H1 (cell line): Measurements from ENCODE around the gene ACSL3. TPM values are rescaled to one million over a fixed set of nuclear protein-coding genes. Genes with fewer than 3 reads are reported as not detected.

ENCODE experiments used
- CTCF ChIA-PET: fragments of 300-600 bp; sonication (Branson Sonifier 250); formaldehyde crosslinking; loops from one replicate; lab custom pipeline; 2021; ENCODE audit not compliant: partially characterized antibody; lab: Charles Lee
- POLR2A ChIA-PET: fragments of 300-600 bp; sonication (Branson Sonifier 250); formaldehyde crosslinking; loops from one replicate; lab custom pipeline; 2021; ENCODE audit warnings: inconsistent platforms; ENCODE audit not compliant: partially characterized antibody; lab: Charles Lee
- DNase-seq, 2 experiments: peaks; one replicate each; pipeline versions ENCODE4 v3.0.0 to v3.0.0-alpha.2; 2010 to 2022; ENCODE audit warnings: low spot score in 2 of 2, low read depth in 1 of 2, mixed read lengths in 1 of 2
- FAIRE-seq: peaks from 2 replicates; lab custom pipeline; 2011; peaks lifted over from hg19 to GRCh38; lab: Jason Lieb, UNC
- H2AFZ ChIP-seq: 2 replicates; pipeline ENCODE4 v1.8.1; 2012; ENCODE audit warnings: low read length, inconsistent platforms
- H2AK5ac ChIP-seq: 2 replicates; pipeline ENCODE4 v1.6.1; 2013; ENCODE audit warnings: low read depth, low read length
- H2BK120ac ChIP-seq: replicated peaks from 2 replicates; pipeline ENCODE3; 2013; ENCODE audit warnings: low read depth, low read length, inconsistent platforms
- H2BK12ac ChIP-seq: 2 replicates; pipeline ENCODE4 v1.6.1; 2013; ENCODE audit warnings: low read depth, low read length
- H2BK15ac ChIP-seq: 2 replicates; pipeline ENCODE4 v1.6.1; 2013; ENCODE audit warnings: low read length
- H2BK20ac ChIP-seq: 2 replicates; pipeline ENCODE4 v1.6.1; 2013; ENCODE audit warnings: low read length
- H2BK5ac ChIP-seq: 2 replicates; pipeline ENCODE4 v1.6.1; 2013; ENCODE audit warnings: low read depth, low read length
- H3K14ac ChIP-seq: 2 replicates; pipeline ENCODE4 v1.6.1; 2013; ENCODE audit warnings: inconsistent platforms; ENCODE audit not compliant: insufficient read length
- H3K18ac ChIP-seq: 2 replicates; pipeline ENCODE4 v1.6.1; 2013; ENCODE audit warnings: low read length; ENCODE audit errors: extremely low read depth
- H3K23ac ChIP-seq: 2 replicates; pipeline ENCODE4 v1.6.1; 2013; ENCODE audit warnings: inconsistent platforms; ENCODE audit not compliant: insufficient read length
- H3K23me2 ChIP-seq: 2 replicates; pipeline ENCODE4 v1.6.1; 2013; ENCODE audit warnings: low read depth, low read length
- H3K27ac ChIP-seq: 2 replicates; pipeline ENCODE4 v1.6.1; 2011; ENCODE audit warnings: low read depth, low read length, inconsistent platforms
- H3K27me3 ChIP-seq, 4 experiments: replicated peaks in 1 of 4; 1 replicate in 1 of 4; 2 replicates in 3 of 4; pipeline versions ENCODE4 v1.6.1 to v1.8.1; 2011 to 2013; ENCODE audit warnings: low read length in 3 of 4, mild to moderate bottlenecking in 3 of 4, inconsistent platforms in 2 of 4, mixed read lengths in 2 of 4, moderate library complexity in 1 of 4; ENCODE audit not compliant: control insufficient read depth in 3 of 4, insufficient read depth in 3 of 4; ENCODE audit errors: extremely low read depth in 1 of 4
- H3K36me3 ChIP-seq, 4 experiments: 2 replicates each; pipeline versions ENCODE4 v1.6.1 to v1.8.1; 2011 to 2013; ENCODE audit warnings: mild to moderate bottlenecking in 4 of 4, low read length in 3 of 4, moderate library complexity in 2 of 4, control low read depth in 1 of 4, inconsistent platforms in 1 of 4; ENCODE audit not compliant: insufficient read depth in 4 of 4, control insufficient read depth in 2 of 4
- H3K4ac ChIP-seq: replicated peaks from 2 replicates; pipeline ENCODE3; 2013; ENCODE audit warnings: low read length, low read depth, mixed read lengths, inconsistent platforms; ENCODE audit not compliant: insufficient read length
- H3K4me1 ChIP-seq, 4 experiments: replicated peaks in 1 of 4; 1 replicate in 1 of 4; 2 replicates in 3 of 4; pipeline versions ENCODE4 v1.6.1 to v1.8.1; 2011 to 2013; ENCODE audit warnings: low read length in 3 of 4, inconsistent platforms in 2 of 4, mixed read lengths in 1 of 4; ENCODE audit not compliant: insufficient read depth in 4 of 4, control insufficient read depth in 3 of 4
- H3K4me2 ChIP-seq, 2 experiments: 2 replicates each; pipeline versions ENCODE4 v1.6.1 to v1.8.1; 2011 to 2013; ENCODE audit warnings: low read depth in 2 of 2, low read length in 2 of 2, control low read depth in 1 of 2, inconsistent platforms in 1 of 2, mild to moderate bottlenecking in 1 of 2; ENCODE audit not compliant: insufficient read depth in 1 of 2
- H3K4me3 ChIP-seq, 4 experiments: fragments of 200-600, 300-600 bp in 1 of 4; sonication (generic), shearing (Covaris generic), sonication (Bioruptor Twin) in 1 of 4; 2 replicates each; pipeline versions ENCODE4 v1.5.1 to v1.8.1; 2011 to 2016; ENCODE audit warnings: low read length in 4 of 4, low read depth in 3 of 4, control low read depth in 2 of 4, inconsistent platforms in 2 of 4, mild to moderate bottlenecking in 2 of 4, mixed read lengths in 1 of 4, moderate library complexity in 1 of 4; ENCODE audit not compliant: insufficient read depth in 2 of 4; ENCODE audit errors: extremely low read depth in 1 of 4
- H3K56ac ChIP-seq: replicated peaks from 2 replicates; pipeline ENCODE3; 2013; ENCODE audit warnings: low read depth, mild to moderate bottlenecking, mixed read lengths, low read length, inconsistent platforms; ENCODE audit not compliant: insufficient read length
- H3K79me1 ChIP-seq: 2 replicates; pipeline ENCODE4 v1.6.1; 2013; ENCODE audit warnings: low read depth, low read length, control low read depth
- H3K79me2 ChIP-seq, 2 experiments: 2 replicates each; pipeline versions ENCODE4 v1.6.1 to v1.8.1; 2012 to 2013; ENCODE audit warnings: low read length in 2 of 2, mild to moderate bottlenecking in 2 of 2, inconsistent platforms in 1 of 2; ENCODE audit not compliant: insufficient read depth in 2 of 2, control insufficient read depth in 1 of 2
- H3K9ac ChIP-seq, 4 experiments: replicated peaks in 1 of 4; 1 replicate in 1 of 4; 2 replicates in 3 of 4; pipeline versions ENCODE4 v1.6.1 to v1.8.1; 2011 to 2013; ENCODE audit warnings: low read depth in 3 of 4, low read length in 3 of 4, control low read depth in 2 of 4, mild to moderate bottlenecking in 2 of 4, moderate library complexity in 2 of 4, inconsistent platforms in 1 of 4; ENCODE audit errors: extremely low read depth in 1 of 4
- H3K9me3 ChIP-seq, 2 experiments: 2 replicates each; pipeline versions ENCODE4 v1.6.1 to v1.8.1; 2012 to 2013; ENCODE audit warnings: mild to moderate bottlenecking in 2 of 2, moderate library complexity in 2 of 2, control low read depth in 1 of 2, inconsistent platforms in 1 of 2, low read depth in 1 of 2, low read length in 1 of 2, mixed read lengths in 1 of 2; ENCODE audit not compliant: insufficient read depth in 2 of 2
- H4K20me1 ChIP-seq, 2 experiments: replicated peaks in 1 of 2; 2 replicates each; pipeline versions ENCODE3 to v1.8.1; 2011 to 2013; ENCODE audit warnings: inconsistent platforms in 2 of 2, low read length in 2 of 2, mild to moderate bottlenecking in 1 of 2; ENCODE audit not compliant: insufficient read depth in 2 of 2, control insufficient read depth in 1 of 2
- H4K5ac ChIP-seq: 2 replicates; pipeline ENCODE4 v1.6.1; 2013; ENCODE audit warnings: low read length, low read depth, mixed read lengths, inconsistent platforms; ENCODE audit not compliant: insufficient read length
- H4K8ac ChIP-seq: 2 replicates; pipeline ENCODE4 v1.8.0; 2013; ENCODE audit warnings: mild to moderate bottlenecking, moderate library complexity, low read length, inconsistent platforms; ENCODE audit not compliant: insufficient read depth; ENCODE audit errors: extremely low read depth
- H4K91ac ChIP-seq: replicated peaks from 2 replicates; pipeline ENCODE3; 2013; ENCODE audit warnings: low read length, mixed read lengths, inconsistent platforms; ENCODE audit not compliant: insufficient read length
- HDAC2 ChIP-seq, 2 experiments: fragments of 300-600 bp in 1 of 2; sonication (generic) in 1 of 2; IDR thresholded peaks; 2 replicates each; pipeline ENCODE4 v1.6.1; 2011 to 2012; ENCODE audit warnings: low read depth in 2 of 2, low read length in 2 of 2, mild to moderate bottlenecking in 2 of 2, moderate library complexity in 2 of 2, borderline replicate concordance in 1 of 2, inconsistent platforms in 1 of 2
- SIRT6 ChIP-seq: IDR thresholded peaks from one replicate; pipeline ENCODE4 v1.7.1; 2012; ENCODE audit warnings: low read length, inconsistent platforms
- WGBS, 2 experiments: shearing (Covaris generic) in 1 of 2; methylation state at CpG; one replicate each; pipeline versions ENCODE4 v1.1.6 to v1.1.7; 2013 to 2015; ENCODE audit warnings: low lambda C conversion rate in 2 of 2, mixed read lengths in 2 of 2, inconsistent platforms in 1 of 2, low coverage in 1 of 2, missing lambda C conversion rate in 1 of 2; ENCODE audit not compliant: insufficient replicate concordance in 2 of 2, insufficient coverage in 1 of 2, insufficient read length in 1 of 2; ENCODE audit errors: extremely low coverage in 1 of 2, missing lambda C conversion rate in 1 of 2; 5-methylcytosine and 5-hydroxymethylcytosine counted together
- polyA plus RNA-seq, 7 experiments: library from polyadenylated mRNA; depleted of rRNA in 3 of 7; stranded (reverse) in 5 of 7; unstranded in 2 of 7; fragments of >200 nt in 5 of 7; fragments of 200-250 nt in 2 of 7; gene quantifications; 1 replicate in 5 of 7; 2 replicates in 1 of 7; 4 replicates in 1 of 7; pipeline versions ENCODE4 v1.2.1 to v1.2.3, GENCODE V29; 2011 to 2013; ENCODE audit warnings: missing spikeins in 2 of 7, mixed read lengths in 2 of 7
- total RNA-seq: library from RNA; stranded (reverse); fragmentation: NEBNext Ultra II Directional; extraction: Animal tissue kit (Norgen Biotek cat#: 25700); gene quantifications from 2 replicates; pipeline ENCODE4 v1.2.1, GENCODE V29; 2021

The ACSL3 gene
- total and polyA plus RNA-seq, 2 of the 8 experiments (the other 6 are each of a cell fraction or from before 2014, with no cell fraction given) = 37.5 to 98.1 TPM

- H3K23me2 ChIP-seq = no peaks in the 10 kb centered on the region
- peaks cover 0 to 7% of the 10 kb centered on the region in 2 experiments for H4K20me1 ChIP-seq
- no peak overlapping the region for H3K27ac ChIP-seq
- FAIRE-seq (no peak), DNase-seq (no peak)
- H3K4ac ChIP-seq = no peak overlapping the region
- no peak overlapping the region for H2AK5ac ChIP-seq
- no peak overlapping the region for H3K4me3 ChIP-seq
- H3K27me3 ChIP-seq = no peaks in the 10 kb centered on the region
- H3K18ac ChIP-seq = no peak overlapping the region
- H4K91ac ChIP-seq = no peak overlapping the region
- no peaks in the 10 kb centered on the region for H3K9me3 ChIP-seq
- peaks cover 2 to 16% (median 7%) of the 10 kb centered on the region in 4 experiments; a peak in 5 of 7 replicates for H3K4me1 ChIP-seq
- H3K14ac ChIP-seq = no peak overlapping the region
- peak overlapping the region in 1 of 2 experiments; percentile 63; a peak in 2 of 4 replicates for H3K4me2 ChIP-seq
- peaks cover 0 to 69% of the 10 kb centered on the region in 2 experiments for H3K79me2 ChIP-seq
- no peak overlapping the region for H2BK15ac ChIP-seq
- no peak overlapping the region for H3K9ac ChIP-seq
- no peak overlapping the region for H4K8ac ChIP-seq
- H2BK12ac ChIP-seq = no peak overlapping the region
- no peak overlapping the region for H3K23ac ChIP-seq
- no peak overlapping the region for H4K5ac ChIP-seq
- no peak overlapping the region for H3K56ac ChIP-seq
- ChIA-PET CTCF (interaction anchor here (0.9 to 2.7 kb wide), 7 partner anchors 30 to 210 kb away, joined by 3 to 5 read pairs (median 3); no protein-coding TSS in a partner anchor), POLR2A (interaction anchor here (0.9 to 2.2 kb wide), 2 partner anchors 39 to 56 kb away, joined by 3 to 7 read pairs; no protein-coding TSS in a partner anchor)
- no peak overlapping the region for H2BK5ac ChIP-seq
- no peak overlapping the region for H2BK20ac ChIP-seq
- no peak overlapping the region for H2BK120ac ChIP-seq
- peaks cover 2% of the 10 kb centered on the region for H3K79me1 ChIP-seq
- H2AFZ ChIP-seq = no peak overlapping the region
- no peaks in the 10 kb centered on the region for H3K36me3 ChIP-seq
- WGBS, 2 experiments = 71% methylated on average over 2 of the region's 2 CpGs; no CpG with 5 or more reads in 1 of the 2 experiments
- TF ChIP-seq SIRT6 = no peak
- no peak for TF ChIP-seq HDAC2 (IDR thresholded peaks at IDR 0.05; ENCODE audit: borderline replicate concordance in 1 of 2, low read depth in 2 of 2, low read length in 2 of 2)
Measured at GRCh38 chr2:222900354-222900753, 39.5 kb downstream of the ACSL3 start.
